PC-9 (cell line): ENCODE data around the gene PRPS2. TPM values are rescaled to one million over a fixed set of nuclear protein-coding genes. Genes with fewer than 3 reads are reported as not detected.

Experiments
- BruUV-seq: library from RNA; stranded (reverse); fragments of 400-500 nt; replicated peaks from 2 replicates; lab custom pipeline; 2021; lab: Mats Ljungman, UMichigan
- CTCF ChIA-PET: fragments of 300-600 bp; sonication (Branson Sonifier 250); formaldehyde crosslinking; loops from one replicate; lab custom pipeline; 2022; ENCODE audit warnings: antibody characterized with exemption; lab: Charles Lee
- POLR2A ChIA-PET: fragments of 300-600 bp; sonication (Branson Sonifier 250); formaldehyde crosslinking; loops from one replicate; lab custom pipeline; 2022; ENCODE audit warnings: antibody characterized with exemption; ENCODE audit not compliant: unreplicated experiment; lab: Charles Lee
- DNase-seq, 2 experiments: peaks; one replicate each; pipeline versions ENCODE4 v3.0.0 to v3.0.0-alpha.2; 2015 to 2022; ENCODE audit warnings: mixed read lengths in 1 of 2
- H2AFZ ChIP-seq: fragments of 200-600 bp; sonication (generic); 2 replicates; pipeline ENCODE4 v1.8.1; 2017; ENCODE audit warnings: antibody characterized with exemption
- H3F3A ChIP-seq: fragments of 200-600 bp; sonication (generic); 2 replicates; pipeline ENCODE4 v1.8.1; 2017; ENCODE audit warnings: antibody characterized with exemption, mild to moderate bottlenecking, low read depth; ENCODE audit not compliant: insufficient read depth
- H3K27ac ChIP-seq: fragments of 200-600 bp; sonication (generic); 2 replicates; pipeline ENCODE4 v1.6.1; 2016; ENCODE audit warnings: mixed run types
- H3K27me3 ChIP-seq: fragments of 200-600 bp; sonication (generic); 2 replicates; pipeline ENCODE4 v1.6.1; 2016; ENCODE audit warnings: low read depth, mixed run types; ENCODE audit not compliant: insufficient read depth
- H3K36me3 ChIP-seq: fragments of 200-600 bp; sonication (generic); 2 replicates; pipeline ENCODE4 v1.6.1; 2016; ENCODE audit warnings: low read depth, mixed run types
- H3K4me1 ChIP-seq: fragments of 200-600 bp; sonication (generic); replicated peaks from 2 replicates; pipeline ENCODE4 v1.6.1; 2016; ENCODE audit warnings: mixed run types; ENCODE audit not compliant: insufficient read depth
- H3K4me2 ChIP-seq: fragments of 200-600 bp; sonication (generic); 2 replicates; pipeline ENCODE4 v1.6.1; 2017; ENCODE audit warnings: mixed run types
- H3K4me3 ChIP-seq: fragments of 200-600 bp; sonication (generic); 2 replicates; pipeline ENCODE4 v1.6.1; 2016; ENCODE audit warnings: mixed run types
- H3K79me2 ChIP-seq: fragments of 200-600 bp; sonication (generic); 2 replicates; pipeline ENCODE4 v1.6.1; 2017; ENCODE audit warnings: low read depth, mixed run types
- H3K9me2 ChIP-seq: fragments of 200-600 bp; sonication (generic); 2 replicates; pipeline ENCODE4 v1.8.1; 2017; ENCODE audit warnings: mild to moderate bottlenecking; ENCODE audit not compliant: insufficient read depth
- H3K9me3 ChIP-seq: fragments of 200-600 bp; sonication (generic); 2 replicates; pipeline ENCODE4 v1.8.1; 2016; ENCODE audit warnings: low read depth; ENCODE audit not compliant: insufficient read depth
- H4K20me1 ChIP-seq: fragments of 200-600 bp; sonication (generic); 2 replicates; pipeline ENCODE4 v1.8.1; 2017; ENCODE audit not compliant: insufficient read depth
- EZH2 ChIP-seq: fragments of 200-600 bp; sonication (generic); IDR thresholded peaks from 2 replicates; pipeline ENCODE4 v1.8.0; 2017; ENCODE audit warnings: antibody characterized with exemption, low read depth
- intact Hi-C: fragments of 100-400 bp; cut with micrococcal nuclease; formaldehyde crosslinking; loops from one replicate; pipeline ENCODE4 v1.10.0; 2022; ENCODE audit not compliant: unreplicated experiment
- total RNA-seq: library from RNA; stranded (reverse); gene quantifications from 2 replicates; pipeline ENCODE4 v1.2.3, GENCODE V29; 2021
- TF ChIP-seq, protein P1 (sequence below): fragments of 200-600 bp; sonication (generic); conservative IDR thresholded peaks from 2 replicates; pipeline ENCODE4 v1.6.1; 2017; ENCODE audit warnings: mixed run types, antibody characterized with exemption, mild to moderate bottlenecking, moderate library complexity

Gene PRPS2
- total RNA-seq, 1 experiment from 2014 or later: 107 TPM

GRCh38 chrX:12814420-12814819 lies 23.2 kb downstream of the PRPS2 start:
- Histone ChIP-seq H3K79me2 (no peaks in the 10 kb centered on the region), H3K4me2 (no peak overlapping the region), H3K27me3 (no peaks in the 10 kb centered on the region), H3K36me3 (no peaks in the 10 kb centered on the region), H4K20me1 (no peaks in the 10 kb centered on the region), H3K9me2 (no peaks in the 10 kb centered on the region), H2AFZ (no peak overlapping the region), H3K4me3 (no peak overlapping the region), H3K4me1 (no peaks in the 10 kb centered on the region), H3F3A (no peaks in the 10 kb centered on the region), H3K9me3 (no peaks in the 10 kb centered on the region), H3K27ac (no peak overlapping the region)
- ChIA-PET CTCF (interaction anchor here (0.6 to 1.0 kb wide), 3 partner anchors 23 to 294 kb away, joined by 3 to 5 read pairs (median 4); partner anchors contain the start of gene PRPS2), POLR2A (interaction anchor here (0.6 to 0.8 kb wide), 2 partner anchors 132 to 162 kb away, joined by 3 to 4 read pairs; no protein-coding TSS in a partner anchor)
- DNase-seq: peak; percentile 44 to 51
- no peak for TF ChIP-seq EZH2
- TF ChIP-seq, protein P1, sequence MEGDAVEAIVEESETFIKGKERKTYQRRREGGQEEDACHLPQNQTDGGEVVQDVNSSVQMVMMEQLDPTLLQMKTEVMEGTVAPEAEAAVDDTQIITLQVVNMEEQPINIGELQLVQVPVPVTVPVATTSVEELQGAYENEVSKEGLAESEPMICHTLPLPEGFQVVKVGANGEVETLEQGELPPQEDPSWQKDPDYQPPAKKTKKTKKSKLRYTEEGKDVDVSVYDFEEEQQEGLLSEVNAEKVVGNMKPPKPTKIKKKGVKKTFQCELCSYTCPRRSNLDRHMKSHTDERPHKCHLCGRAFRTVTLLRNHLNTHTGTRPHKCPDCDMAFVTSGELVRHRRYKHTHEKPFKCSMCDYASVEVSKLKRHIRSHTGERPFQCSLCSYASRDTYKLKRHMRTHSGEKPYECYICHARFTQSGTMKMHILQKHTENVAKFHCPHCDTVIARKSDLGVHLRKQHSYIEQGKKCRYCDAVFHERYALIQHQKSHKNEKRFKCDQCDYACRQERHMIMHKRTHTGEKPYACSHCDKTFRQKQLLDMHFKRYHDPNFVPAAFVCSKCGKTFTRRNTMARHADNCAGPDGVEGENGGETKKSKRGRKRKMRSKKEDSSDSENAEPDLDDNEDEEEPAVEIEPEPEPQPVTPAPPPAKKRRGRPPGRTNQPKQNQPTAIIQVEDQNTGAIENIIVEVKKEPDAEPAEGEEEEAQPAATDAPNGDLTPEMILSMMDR: peak; percentile 75
- intact Hi-C loops: loop anchor here (1.0 to 5.0 kb wide), 6 partner anchors 87 to 1218 kb away; no protein-coding TSS in a partner anchor
- BruUV-seq: no TSS peak

GRCh38 chrX:12817528-12817927 lies 26.3 kb downstream of the PRPS2 start:
- Histone ChIP-seq H3F3A (no peaks in the 10 kb centered on the region), H3K4me1 (no peaks in the 10 kb centered on the region), H2AFZ (no peak overlapping the region), H3K9me3 (no peaks in the 10 kb centered on the region), H3K27me3 (no peaks in the 10 kb centered on the region), H3K79me2 (no peaks in the 10 kb centered on the region), H3K27ac (no peak overlapping the region), H4K20me1 (no peaks in the 10 kb centered on the region), H3K4me3 (no peak overlapping the region), H3K36me3 (no peaks in the 10 kb centered on the region), H3K9me2 (no peaks in the 10 kb centered on the region), H3K4me2 (no peak overlapping the region)
- no peak for TF ChIP-seq EZH2
- TF ChIP-seq, protein P1: no peak
- ChIA-PET CTCF (no interaction called here), POLR2A (no interaction called here)
- intact Hi-C loops: no loop called here
- BruUV-seq: no TSS peak
- no peak for DNase-seq

GRCh38 chrX:12819222-12819621 lies 28.0 kb downstream of the PRPS2 start:
- TF ChIP-seq, protein P1: no peak
- peak in 1 of 2 experiments; percentile 7 for DNase-seq
- peaks cover 7% of the 10 kb centered on the region; the same call in 1 of the 2 replicates for H3K36me3 ChIP-seq
- H3K27me3 ChIP-seq: no peaks in the 10 kb centered on the region
- H3K4me1 ChIP-seq: no peaks in the 10 kb centered on the region
- H3K79me2 ChIP-seq: no peaks in the 10 kb centered on the region
- no peaks in the 10 kb centered on the region for H3K9me2 ChIP-seq
- ChIA-PET CTCF (no interaction called here), POLR2A (no interaction called here)
- H2AFZ ChIP-seq: no peak overlapping the region
- H3K4me3 ChIP-seq: no peak overlapping the region
- BruUV-seq: no TSS peak
- no peak overlapping the region for H3K4me2 ChIP-seq
- H3K27ac ChIP-seq: no peak overlapping the region
- no peaks in the 10 kb centered on the region for H4K20me1 ChIP-seq
- intact Hi-C loops: no loop called here
- H3K9me3 ChIP-seq: no peaks in the 10 kb centered on the region
- H3F3A ChIP-seq: no peaks in the 10 kb centered on the region
